ENCODE measurements around the gene ARMC9.

DNA sequence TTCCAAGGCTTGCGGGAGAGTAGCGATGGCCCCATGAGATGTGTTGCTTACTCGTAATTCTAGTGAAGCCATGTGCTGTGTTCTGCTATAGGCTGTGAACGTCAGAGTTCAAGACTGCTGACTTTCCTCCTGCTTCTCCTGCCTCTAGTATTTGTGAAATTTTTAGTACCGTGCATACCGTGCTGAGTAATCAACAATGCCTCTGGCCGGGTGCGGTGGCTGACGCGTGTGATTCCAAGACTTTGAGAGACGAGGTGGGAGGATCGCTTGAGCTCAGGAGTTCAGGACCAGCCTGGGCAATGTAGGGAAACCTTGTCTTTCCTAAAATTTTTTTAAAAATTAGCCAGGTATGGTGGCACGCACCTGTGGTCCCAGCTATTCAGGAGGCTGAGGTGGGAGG is 137.2 kb downstream of the ARMC9 start:
- no peak for TF ChIP-seq POLR2AphosphoS5 (IDR thresholded peaks at IDR 0.05; ENCODE audit: low read depth, low read length)
- TF ChIP-seq, protein P1, sequence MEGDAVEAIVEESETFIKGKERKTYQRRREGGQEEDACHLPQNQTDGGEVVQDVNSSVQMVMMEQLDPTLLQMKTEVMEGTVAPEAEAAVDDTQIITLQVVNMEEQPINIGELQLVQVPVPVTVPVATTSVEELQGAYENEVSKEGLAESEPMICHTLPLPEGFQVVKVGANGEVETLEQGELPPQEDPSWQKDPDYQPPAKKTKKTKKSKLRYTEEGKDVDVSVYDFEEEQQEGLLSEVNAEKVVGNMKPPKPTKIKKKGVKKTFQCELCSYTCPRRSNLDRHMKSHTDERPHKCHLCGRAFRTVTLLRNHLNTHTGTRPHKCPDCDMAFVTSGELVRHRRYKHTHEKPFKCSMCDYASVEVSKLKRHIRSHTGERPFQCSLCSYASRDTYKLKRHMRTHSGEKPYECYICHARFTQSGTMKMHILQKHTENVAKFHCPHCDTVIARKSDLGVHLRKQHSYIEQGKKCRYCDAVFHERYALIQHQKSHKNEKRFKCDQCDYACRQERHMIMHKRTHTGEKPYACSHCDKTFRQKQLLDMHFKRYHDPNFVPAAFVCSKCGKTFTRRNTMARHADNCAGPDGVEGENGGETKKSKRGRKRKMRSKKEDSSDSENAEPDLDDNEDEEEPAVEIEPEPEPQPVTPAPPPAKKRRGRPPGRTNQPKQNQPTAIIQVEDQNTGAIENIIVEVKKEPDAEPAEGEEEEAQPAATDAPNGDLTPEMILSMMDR (IDR thresholded peaks at IDR 0.05): no peak
- TF ChIP-seq REST (IDR thresholded peaks at IDR 0.05; ENCODE audit: insufficient read depth in 1 of 2, low read depth in 2 of 2, low read length in 1 of 2): no peak
